Karpas-422 (cell line): ENCODE results near the gene DUS4L. TPM values are rescaled to one million over a fixed set of nuclear protein-coding genes. Genes with fewer than 3 reads are reported as not detected.

ENCODE experiments used
- small RNA-seq: library from RNA; depleted of rRNA; stranded (forward); fragments of <200 nt; gene quantifications from one replicate; pipeline ENCODE3, GENCODE V24; 2014
- total RNA-seq: library from RNA; depleted of rRNA; stranded (reverse); fragments of >200 nt; shearing (Covaris generic); gene quantifications from 2 replicates; pipeline ENCODE4 v1.2.3, GENCODE V29; 2014; ENCODE audit warnings: low replicate concordance; rRNA removed

The DUS4L gene
- total RNA-seq, 1 experiment from 2014 or later: 26.5 TPM

Small RNA genes lying within 50 kb of the gene (small RNA-seq; reads per million reads assigned to genes)
- gene RF01233: not detected

Other genes with a start within 250 kb of the DUS4L start
- not detected in 2 replicates for gene GPR22, start 93.9 kb upstream of the DUS4L start, total RNA-seq
- gene COG5, start 51 bp upstream of the DUS4L start, total RNA-seq: 56.1 and 78.0 TPM in 2 replicates
- 38.7 and 116 TPM in 2 replicates for gene BCAP29, start 16.3 kb downstream of the DUS4L start, total RNA-seq
- 0.04 and 0.19 TPM in 2 replicates for gene SLC26A4, start 96.9 kb downstream of the DUS4L start, total RNA-seq
- 28.3 and 35.0 TPM in 2 replicates for gene CBLL1, start 180.2 kb downstream of the DUS4L start, total RNA-seq
- not detected in 2 replicates for gene SLC26A3, start 239.3 kb downstream of the DUS4L start, total RNA-seq